SK-N-SH (cell line): ENCODE data around the gene VRTN. TPM values are rescaled to one million over a fixed set of nuclear protein-coding genes. Genes with fewer than 3 reads are reported as not detected.

ENCODE experiments used
- CTCF ChIA-PET: fragments of 300-600, 350-600 bp; formaldehyde crosslinking; extraction: SDS; loops from one replicate; lab custom pipeline; 2021; lab: Yijun Ruan, JAX
- POLR2A ChIA-PET: fragments of 350-600 bp; sonication (Branson Sonifier 250); formaldehyde crosslinking; extraction: SDS; loops from one replicate; lab custom pipeline; 2020; ENCODE audit warnings: antibody characterized with exemption, inconsistent platforms; lab: Yijun Ruan, JAX
- DNase-seq: peaks from one replicate; pipeline ENCODE4 v3.0.0; 2012
- H2AFZ ChIP-seq: fragments of 200-600 bp; sonication (generic); 2 replicates; pipeline ENCODE4 v1.8.1; 2016; ENCODE audit warnings: antibody characterized with exemption, mild to moderate bottlenecking, low read depth
- H3F3A ChIP-seq: fragments of 200-600 bp; sonication (generic); replicated peaks from 2 replicates; pipeline ENCODE3; 2016; ENCODE audit warnings: antibody characterized with exemption, mild to moderate bottlenecking; ENCODE audit not compliant: insufficient read depth
- H3K27ac ChIP-seq, 2 experiments: fragments of 200-500 bp in 1 of 2; fragments of 200-600 bp in 1 of 2; sonication (Bioruptor generic) in 1 of 2; sonication (generic), shearing (Covaris generic) in 1 of 2; 2 replicates each; pipeline versions ENCODE4 v1.5.1 to v1.6.1; 2014 to 2016; ENCODE audit warnings: low read depth in 2 of 2, inconsistent platforms in 1 of 2, low read length in 1 of 2, mild to moderate bottlenecking in 1 of 2, mixed read lengths in 1 of 2
- H3K27me3 ChIP-seq: fragments of 200-600 bp; sonication (generic), shearing (Covaris generic); 2 replicates; pipeline ENCODE4 v1.6.1; 2016; ENCODE audit warnings: mixed run types; ENCODE audit not compliant: insufficient read depth
- H3K36me3 ChIP-seq, 2 experiments: fragments of 200-500 bp in 1 of 2; fragments of 200-600 bp in 1 of 2; sonication (Bioruptor generic) in 1 of 2; sonication (generic) in 1 of 2; replicated peaks in 1 of 2; 2 replicates each; pipeline versions ENCODE3 to v1.5.1; 2014 to 2016; ENCODE audit warnings: low read length in 1 of 2, mild to moderate bottlenecking in 1 of 2; ENCODE audit not compliant: insufficient read depth in 2 of 2, control insufficient read depth in 1 of 2
- H3K4me1 ChIP-seq, 2 experiments: fragments of 200-500 bp in 1 of 2; fragments of 200-600 bp in 1 of 2; sonication (Bioruptor generic) in 1 of 2; sonication (generic), shearing (Covaris generic) in 1 of 2; 2 replicates each; pipeline versions ENCODE4 v1.5.1 to v1.6.1; 2014 to 2016; ENCODE audit warnings: low read depth in 1 of 2, low read length in 1 of 2, mixed run types in 1 of 2; ENCODE audit not compliant: insufficient read depth in 2 of 2, control insufficient read depth in 1 of 2
- H3K4me2 ChIP-seq: fragments of 200-600 bp; sonication (generic), shearing (Covaris generic); 2 replicates; pipeline ENCODE4 v1.6.1; 2017; ENCODE audit warnings: mixed run types
- H3K4me3 ChIP-seq, 2 experiments: fragments of 200-500 bp in 1 of 2; fragments of 200-600 bp in 1 of 2; sonication (Bioruptor generic) in 1 of 2; sonication (generic), shearing (Covaris generic) in 1 of 2; 2 replicates each; pipeline versions ENCODE4 v1.5.1 to v1.8.1; 2014 to 2016; ENCODE audit warnings: low read depth in 2 of 2, inconsistent platforms in 1 of 2, low read length in 1 of 2, mild to moderate bottlenecking in 1 of 2, mixed read lengths in 1 of 2, moderate library complexity in 1 of 2
- H3K79me2 ChIP-seq: fragments of 200-600 bp; sonication (generic); 2 replicates; pipeline ENCODE4 v1.8.1; 2017; ENCODE audit warnings: mild to moderate bottlenecking; ENCODE audit not compliant: insufficient read depth
- H3K9ac ChIP-seq: fragments of 200-600 bp; sonication (generic); 2 replicates; pipeline ENCODE4 v1.6.1; 2017; ENCODE audit warnings: mixed run types
- H3K9me2 ChIP-seq: fragments of 200-600 bp; sonication (generic); 2 replicates; pipeline ENCODE4 v1.6.1; 2017; ENCODE audit warnings: mixed run types
- H3K9me3 ChIP-seq: fragments of 200-600 bp; sonication (generic); 2 replicates; pipeline ENCODE4 v1.6.1; 2017; ENCODE audit warnings: mixed run types, mild to moderate bottlenecking, moderate library complexity
- H4K20me1 ChIP-seq: fragments of 200-600 bp; sonication (generic); 2 replicates; pipeline ENCODE4 v1.6.1; 2017; ENCODE audit warnings: mild to moderate bottlenecking, mixed run types; ENCODE audit not compliant: insufficient read depth
- MEF2A ChIP-seq: IDR thresholded peaks from 2 replicates; pipeline ENCODE4 v1.4.0; 2012; ENCODE audit warnings: low read depth, borderline replicate concordance
- MXI1 ChIP-seq: IDR thresholded peaks from 2 replicates; pipeline ENCODE4 v1.6.1; 2012; ENCODE audit warnings: mild to moderate bottlenecking, low read depth, low read length, improper control_type of control experiment
- RFX5 ChIP-seq: IDR thresholded peaks from 2 replicates; pipeline ENCODE4 v1.6.1; 2012; ENCODE audit warnings: mild to moderate bottlenecking, improper control_type of control experiment, low read length
- RXRA ChIP-seq: IDR thresholded peaks from 2 replicates; pipeline ENCODE4 v1.4.0; 2012; ENCODE audit warnings: low read depth, mild to moderate bottlenecking, borderline replicate concordance
- SMC3 ChIP-seq: IDR thresholded peaks from 2 replicates; pipeline ENCODE4 v1.6.1; 2012; ENCODE audit warnings: low read depth, low read length, improper control_type of control experiment
- TCF12 ChIP-seq: IDR thresholded peaks from 2 replicates; pipeline ENCODE4 v1.4.0; 2012
- YY1 ChIP-seq: IDR thresholded peaks from 2 replicates; pipeline ENCODE4 v1.4.0; 2012; ENCODE audit warnings: low read depth, mild to moderate bottlenecking
- WGBS: methylation state at CpG from one replicate; pipeline ENCODE4 v1.1.6; 2017; ENCODE audit warnings: low lambda C conversion rate; 5-methylcytosine and 5-hydroxymethylcytosine counted together
- polyA plus RNA-seq, 3 experiments: library from polyadenylated mRNA; depleted of rRNA; stranded (reverse); fragments of >200 nt; gene quantifications; 2 replicates each; pipeline ENCODE4 v1.2.3, GENCODE V29; 2012
- TF ChIP-seq, protein P1 (sequence below): IDR thresholded peaks from 2 replicates; pipeline ENCODE4 v1.4.0; 2012; ENCODE audit warnings: low read depth, borderline replicate concordance
- TF ChIP-seq, protein P2 (sequence below): fragments of 200-600 bp; sonication (generic); IDR thresholded peaks from 2 replicates; pipeline ENCODE4 v1.6.1; 2017; ENCODE audit warnings: antibody characterized with exemption, mild to moderate bottlenecking, moderate library complexity

The VRTN gene
- polyA plus RNA-seq, 1 of the 3 experiments (the other 2 are of a cell fraction), result not detected

DNA sequence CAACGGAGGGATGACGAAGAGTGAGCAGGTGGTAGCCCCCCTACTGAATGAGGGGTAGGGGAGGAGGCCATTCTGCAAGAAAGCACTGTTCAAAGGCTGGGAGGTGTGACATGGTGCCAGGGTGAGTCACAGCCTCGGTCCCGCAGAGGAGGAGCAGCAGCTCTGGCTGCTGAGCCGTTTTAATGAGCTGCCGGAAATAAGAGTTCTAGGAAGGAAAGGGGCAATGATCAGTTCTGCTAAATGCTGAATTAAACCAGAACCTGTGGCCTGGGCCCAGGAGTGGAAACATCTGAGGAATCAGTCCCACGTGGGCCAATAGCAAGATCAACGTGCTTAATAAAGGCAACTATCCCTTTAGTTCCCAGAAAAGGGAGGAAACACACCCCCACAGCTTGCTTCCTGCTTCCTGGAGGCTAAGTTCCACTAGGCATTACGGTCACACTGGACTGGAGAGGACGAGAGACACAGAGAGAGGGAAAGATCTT is 49.2 kb upstream of the VRTN start (continued):
- TF ChIP-seq RFX5 (no peak), YY1 (no peak), TCF12 (no peak), RXRA (no peak), MXI1 (no peak)
- TF ChIP-seq, protein P1, sequence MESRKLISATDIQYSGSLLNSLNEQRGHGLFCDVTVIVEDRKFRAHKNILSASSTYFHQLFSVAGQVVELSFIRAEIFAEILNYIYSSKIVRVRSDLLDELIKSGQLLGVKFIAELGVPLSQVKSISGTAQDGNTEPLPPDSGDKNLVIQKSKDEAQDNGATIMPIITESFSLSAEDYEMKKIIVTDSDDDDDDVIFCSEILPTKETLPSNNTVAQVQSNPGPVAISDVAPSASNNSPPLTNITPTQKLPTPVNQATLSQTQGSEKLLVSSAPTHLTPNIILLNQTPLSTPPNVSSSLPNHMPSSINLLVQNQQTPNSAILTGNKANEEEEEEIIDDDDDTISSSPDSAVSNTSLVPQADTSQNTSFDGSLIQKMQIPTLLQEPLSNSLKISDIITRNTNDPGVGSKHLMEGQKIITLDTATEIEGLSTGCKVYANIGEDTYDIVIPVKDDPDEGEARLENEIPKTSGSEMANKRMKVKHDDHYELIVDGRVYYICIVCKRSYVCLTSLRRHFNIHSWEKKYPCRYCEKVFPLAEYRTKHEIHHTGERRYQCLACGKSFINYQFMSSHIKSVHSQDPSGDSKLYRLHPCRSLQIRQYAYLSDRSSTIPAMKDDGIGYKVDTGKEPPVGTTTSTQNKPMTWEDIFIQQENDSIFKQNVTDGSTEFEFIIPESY, result no peak

DNA sequence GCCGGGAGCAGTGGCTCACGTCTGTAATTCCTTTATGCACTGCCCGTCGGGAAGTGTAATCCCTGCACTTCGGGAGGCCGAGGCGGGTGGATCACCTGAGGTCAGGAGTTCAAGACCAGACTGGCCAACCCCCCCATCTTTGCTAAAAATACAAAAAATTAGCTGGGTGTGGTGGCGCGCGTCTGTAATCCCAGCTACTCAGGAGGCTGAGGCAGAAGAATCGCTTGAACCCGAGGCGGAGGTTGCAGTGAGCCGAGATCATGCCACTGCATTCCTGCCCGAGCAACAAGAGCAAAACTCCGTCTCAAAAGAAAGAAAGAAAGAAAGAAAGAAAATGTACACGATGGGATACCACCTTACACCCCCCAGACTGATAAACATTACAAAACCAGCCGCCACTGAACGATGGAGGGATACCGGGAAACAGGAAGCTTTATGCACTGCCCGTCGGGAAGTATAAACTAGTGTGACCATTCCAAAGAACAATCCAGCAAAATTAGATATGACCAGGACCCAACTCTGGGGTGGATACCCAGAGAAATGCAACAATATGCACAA is 46.6 kb upstream of the VRTN start:
- CTCF ChIA-PET, result interaction anchor here (0.7 to 2.6 kb wide), 10 partner anchors 8 to 162 kb away, joined by 3 to 17 read pairs (median 4); no protein-coding TSS in a partner anchor
- 15% methylated on average over 22 of the region's 22 CpGs for WGBS
- peak overlapping the region; percentile 69 to 99 for H3K4me3 ChIP-seq
- no peaks in the 10 kb centered on the region for H3K27me3 ChIP-seq
- POLR2A ChIA-PET, result no interaction called here
- peak overlapping the region; percentile 72 to 77; a peak in 3 of 4 replicates for H3K27ac ChIP-seq
- H2AFZ ChIP-seq, result peak overlapping the region; percentile 63; the same call in 1 of the 2 replicates
- no peaks in the 10 kb centered on the region; a peak in 1 of 4 replicates for H3K4me1 ChIP-seq
- H3K36me3 ChIP-seq, result peaks cover 16 to 21% of the 10 kb centered on the region in 2 experiments
- H3K79me2 ChIP-seq, result peaks cover 39% of the 10 kb centered on the region
- H3K9me3 ChIP-seq, result no peaks in the 10 kb centered on the region
- H3K9ac ChIP-seq, result peak overlapping the region; percentile 87; the same call in 1 of the 2 replicates
- peaks cover 6% of the 10 kb centered on the region for H3F3A ChIP-seq
- no peaks in the 10 kb centered on the region for H4K20me1 ChIP-seq
- no peak for TF ChIP-seq SMC3
- no peaks in the 10 kb centered on the region for H3K9me2 ChIP-seq
- no peak for DNase-seq
- H3K4me2 ChIP-seq, result peak overlapping the region; percentile 94

DNA sequence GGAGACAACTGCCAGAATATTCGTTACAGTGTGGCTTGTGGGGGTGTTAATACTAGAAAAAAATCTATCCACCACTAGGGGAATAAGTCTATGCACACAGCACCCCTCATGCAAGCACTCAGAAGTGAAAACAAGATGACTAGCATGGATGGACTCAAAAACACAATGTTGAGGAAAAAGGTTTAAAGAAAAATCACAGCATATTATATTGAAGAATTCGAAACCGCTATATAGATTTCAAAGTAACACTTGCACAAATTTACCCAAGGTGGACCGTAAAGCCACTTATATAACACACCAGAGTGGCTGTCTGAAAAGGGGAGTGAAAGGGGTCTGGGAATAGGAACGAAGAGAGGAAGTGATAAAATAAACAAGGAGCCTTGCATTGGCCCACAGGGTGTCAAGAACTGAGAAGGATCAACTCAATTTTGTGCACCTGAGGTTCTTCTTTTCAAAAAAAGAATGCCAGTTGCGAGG is 46.1 kb upstream of the VRTN start:
- peak overlapping the region; percentile 69 to 99 for H3K4me3 ChIP-seq
- H3K9ac ChIP-seq, result peak overlapping the region; percentile 87
- no peaks in the 10 kb centered on the region for H3K9me2 ChIP-seq
- peak; percentile 67 for DNase-seq
- peaks cover 6% of the 10 kb centered on the region for H3F3A ChIP-seq
- peak; percentile 61; the same call in 1 of the 2 replicates for TF ChIP-seq MXI1
- no peak for TF ChIP-seq MEF2A
- TF ChIP-seq, protein P2, sequence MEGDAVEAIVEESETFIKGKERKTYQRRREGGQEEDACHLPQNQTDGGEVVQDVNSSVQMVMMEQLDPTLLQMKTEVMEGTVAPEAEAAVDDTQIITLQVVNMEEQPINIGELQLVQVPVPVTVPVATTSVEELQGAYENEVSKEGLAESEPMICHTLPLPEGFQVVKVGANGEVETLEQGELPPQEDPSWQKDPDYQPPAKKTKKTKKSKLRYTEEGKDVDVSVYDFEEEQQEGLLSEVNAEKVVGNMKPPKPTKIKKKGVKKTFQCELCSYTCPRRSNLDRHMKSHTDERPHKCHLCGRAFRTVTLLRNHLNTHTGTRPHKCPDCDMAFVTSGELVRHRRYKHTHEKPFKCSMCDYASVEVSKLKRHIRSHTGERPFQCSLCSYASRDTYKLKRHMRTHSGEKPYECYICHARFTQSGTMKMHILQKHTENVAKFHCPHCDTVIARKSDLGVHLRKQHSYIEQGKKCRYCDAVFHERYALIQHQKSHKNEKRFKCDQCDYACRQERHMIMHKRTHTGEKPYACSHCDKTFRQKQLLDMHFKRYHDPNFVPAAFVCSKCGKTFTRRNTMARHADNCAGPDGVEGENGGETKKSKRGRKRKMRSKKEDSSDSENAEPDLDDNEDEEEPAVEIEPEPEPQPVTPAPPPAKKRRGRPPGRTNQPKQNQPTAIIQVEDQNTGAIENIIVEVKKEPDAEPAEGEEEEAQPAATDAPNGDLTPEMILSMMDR, result peak; percentile 66
- H4K20me1 ChIP-seq, result no peaks in the 10 kb centered on the region
- no peaks in the 10 kb centered on the region for H3K27me3 ChIP-seq
- no peaks in the 10 kb centered on the region for H3K9me3 ChIP-seq
- H3K36me3 ChIP-seq, result peaks cover 10 to 16% of the 10 kb centered on the region in 2 experiments
- H2AFZ ChIP-seq, result peak overlapping the region; percentile 97
- ChIA-PET CTCF (interaction anchor here (0.6 to 2.6 kb wide), 17 partner anchors 9 to 162 kb away, joined by 3 to 17 read pairs (median 4); no protein-coding TSS in a partner anchor), POLR2A (interaction anchor here (0.8 to 1.7 kb wide), 4 partner anchors 10 to 44 kb away, joined by 3 read pairs; no protein-coding TSS in a partner anchor)
- under 1% methylated on average over 6 of the region's 6 CpGs for WGBS
- peaks cover 39% of the 10 kb centered on the region for H3K79me2 ChIP-seq
- peak overlapping the region; percentile 72 to 77 for H3K27ac ChIP-seq
- H3K4me1 ChIP-seq, result no peaks in the 10 kb centered on the region; a peak in 1 of 4 replicates
- H3K4me2 ChIP-seq, result peak overlapping the region; percentile 94
